Gastroesophageal sphincter (tissue), 4 donors: ENCODE data around the gene SOSTDC1. TPM values are rescaled to one million over a fixed set of nuclear protein-coding genes. Genes with fewer than 3 reads are reported as not detected.
"Not testable (repeated sequence)": the region's sequence is repeated elsewhere in the genome, so short reads cannot be mapped to it uniquely, and the experiment has no call there.

Experiments
- ATAC-seq: fragments of 150-250 bp; one replicate; pipeline ENCODE4 v1.9.1; 2016; ENCODE audit warnings: mild to moderate bottlenecking, moderate library complexity
- H3K27ac ChIP-seq, 4 donors: fragments of 200-600 bp; sonication (generic) in 3 of 4; 1 replicate in 3 of 4; 2 replicates in 1 of 4; pipeline ENCODE4 v1.5.1; 2016 to 2019
- H3K27me3 ChIP-seq: fragments of 200-600 bp; sonication (generic); one replicate; pipeline ENCODE4 v1.5.1; 2019
- H3K36me3 ChIP-seq, 2 donors: fragments of 200-600 bp; sonication (generic); one replicate each; pipeline ENCODE4 v1.5.1; 2019; ENCODE audit warnings: control low read depth in 1 of 2
- H3K4me1 ChIP-seq, 3 donors: fragments of 200-600 bp; sonication (generic); 1 replicate in 2 of 3; 2 replicates in 1 of 3; pipeline ENCODE4 v1.5.1; 2016 to 2019; ENCODE audit warnings: control low read depth in 2 of 3
- H3K4me3 ChIP-seq, 2 donors: fragments of 200-600 bp; sonication (generic); one replicate each; pipeline ENCODE4 v1.5.1; 2019; ENCODE audit warnings: mild to moderate bottlenecking in 1 of 2, moderate library complexity in 1 of 2
- H3K9me3 ChIP-seq, 3 donors: fragments of 200-600 bp; sonication (generic); one replicate each; pipeline ENCODE4 v1.5.1; 2017 to 2019; ENCODE audit warnings: control low read depth in 2 of 3
- EP300 ChIP-seq: sonication (generic); formaldehyde crosslinking; IDR thresholded peaks from one replicate; pipeline ENCODE4 v1.6.1; 2017; ENCODE audit warnings: antibody characterized with exemption, mild to moderate bottlenecking
- POLR2A ChIP-seq, 2 donors: fragments of 450-650 bp; IDR thresholded peaks; one replicate each; pipeline ENCODE4 v1.6.1; 2017; ENCODE audit warnings: antibody characterized with exemption in 2 of 2, mild to moderate bottlenecking in 2 of 2, moderate library complexity in 1 of 2
- POLR2AphosphoS5 ChIP-seq: sonication (generic); formaldehyde crosslinking; IDR thresholded peaks from one replicate; pipeline ENCODE4 v1.6.1; 2017; ENCODE audit warnings: antibody characterized with exemption
- WGBS, 2 donors: methylation state at CpG; one replicate each; pipeline ENCODE4 v1.1.5; 2018; ENCODE audit warnings: low coverage in 1 of 2; 5-methylcytosine and 5-hydroxymethylcytosine counted together
- total RNA-seq, 4 donors: library from RNA; depleted of rRNA; stranded (reverse); fragments of >200 nt; gene quantifications; one replicate each; pipeline ENCODE4 v1.1.0, GENCODE V29; 2016
- TF ChIP-seq, protein P1 (sequence below), 4 experiments: fragments of 200-600 bp in 2 of 4; fragments of 450-650 bp in 2 of 4; sonication (generic) in 1 of 4; IDR thresholded peaks; one replicate each; pipeline ENCODE4 v1.5.1; 2017 to 2019; ENCODE audit warnings: antibody characterized with exemption in 4 of 4, mild to moderate bottlenecking in 2 of 4, moderate library complexity in 2 of 4

SOSTDC1 gene
- total RNA-seq, 4 donors from 2014 or later, result 0.87 to 3.4 (median 3.0) TPM; not detected in 1

DNA sequence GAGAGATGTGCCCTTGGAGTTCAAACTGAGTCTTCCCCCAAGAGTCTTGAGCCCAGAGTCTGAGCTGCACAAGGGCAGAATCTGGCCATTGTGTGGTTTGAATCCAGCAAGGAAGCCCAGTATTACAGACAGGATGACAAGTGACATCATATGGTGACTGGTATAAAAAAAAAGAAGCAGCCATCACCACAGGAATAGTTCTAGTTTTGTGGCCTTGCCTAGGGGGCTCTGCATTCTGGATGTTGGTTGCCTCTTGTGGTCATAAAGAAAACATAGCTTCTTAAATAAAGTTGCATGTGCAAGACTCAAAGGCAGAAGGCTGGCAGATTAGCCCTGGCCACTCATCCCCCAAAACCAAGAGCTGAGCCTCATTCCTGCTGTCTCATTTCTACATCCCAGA is 44.3 kb upstream of the SOSTDC1 start:
- no peaks in the 10 kb centered on the region for H3K4me1 ChIP-seq
- no peak overlapping the region for H3K4me3 ChIP-seq
- no peak for ATAC-seq
- TF ChIP-seq POLR2A (IDR thresholded peaks at IDR 0.05), result no peak
- TF ChIP-seq POLR2AphosphoS5, result no peak
- TF ChIP-seq, protein P1, sequence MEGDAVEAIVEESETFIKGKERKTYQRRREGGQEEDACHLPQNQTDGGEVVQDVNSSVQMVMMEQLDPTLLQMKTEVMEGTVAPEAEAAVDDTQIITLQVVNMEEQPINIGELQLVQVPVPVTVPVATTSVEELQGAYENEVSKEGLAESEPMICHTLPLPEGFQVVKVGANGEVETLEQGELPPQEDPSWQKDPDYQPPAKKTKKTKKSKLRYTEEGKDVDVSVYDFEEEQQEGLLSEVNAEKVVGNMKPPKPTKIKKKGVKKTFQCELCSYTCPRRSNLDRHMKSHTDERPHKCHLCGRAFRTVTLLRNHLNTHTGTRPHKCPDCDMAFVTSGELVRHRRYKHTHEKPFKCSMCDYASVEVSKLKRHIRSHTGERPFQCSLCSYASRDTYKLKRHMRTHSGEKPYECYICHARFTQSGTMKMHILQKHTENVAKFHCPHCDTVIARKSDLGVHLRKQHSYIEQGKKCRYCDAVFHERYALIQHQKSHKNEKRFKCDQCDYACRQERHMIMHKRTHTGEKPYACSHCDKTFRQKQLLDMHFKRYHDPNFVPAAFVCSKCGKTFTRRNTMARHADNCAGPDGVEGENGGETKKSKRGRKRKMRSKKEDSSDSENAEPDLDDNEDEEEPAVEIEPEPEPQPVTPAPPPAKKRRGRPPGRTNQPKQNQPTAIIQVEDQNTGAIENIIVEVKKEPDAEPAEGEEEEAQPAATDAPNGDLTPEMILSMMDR (IDR thresholded peaks at IDR 0.05), result no peak
- TF ChIP-seq EP300, result no peak
- H3K36me3 ChIP-seq, result no peaks in the 10 kb centered on the region
- H3K27ac ChIP-seq, result no peak overlapping the region
- no peaks in the 10 kb centered on the region for H3K9me3 ChIP-seq
- H3K27me3 ChIP-seq, result no peaks in the 10 kb centered on the region

DNA sequence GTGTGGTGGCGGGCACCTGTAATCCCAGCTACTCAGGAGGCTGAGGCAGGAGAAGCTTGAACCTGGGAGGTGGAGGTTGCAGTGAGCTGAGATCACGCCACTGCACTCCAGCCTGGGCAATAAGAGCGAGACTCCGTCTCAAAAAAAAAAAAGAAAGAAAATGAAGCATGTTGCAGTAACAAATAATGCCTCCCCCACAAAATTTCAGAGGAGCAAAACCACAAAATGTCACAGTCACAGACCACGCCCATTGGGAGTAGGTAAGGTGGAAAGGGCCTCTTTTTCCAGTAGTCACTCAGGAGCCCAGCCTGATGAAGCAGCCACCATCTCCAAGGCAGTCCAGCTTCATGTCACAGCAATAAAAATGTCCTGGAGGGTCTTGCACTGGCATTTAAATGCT is 40.9 kb upstream of the SOSTDC1 start:
- not testable (repeated sequence) for H3K27ac ChIP-seq, H3K27me3 ChIP-seq, ATAC-seq, H3K4me1 ChIP-seq, H3K36me3 ChIP-seq, H3K4me3 ChIP-seq, H3K9me3 ChIP-seq
- 90 to 100% methylated on average over 1 to 2 of the region's 5 CpGs for WGBS, 2 donors

DNA sequence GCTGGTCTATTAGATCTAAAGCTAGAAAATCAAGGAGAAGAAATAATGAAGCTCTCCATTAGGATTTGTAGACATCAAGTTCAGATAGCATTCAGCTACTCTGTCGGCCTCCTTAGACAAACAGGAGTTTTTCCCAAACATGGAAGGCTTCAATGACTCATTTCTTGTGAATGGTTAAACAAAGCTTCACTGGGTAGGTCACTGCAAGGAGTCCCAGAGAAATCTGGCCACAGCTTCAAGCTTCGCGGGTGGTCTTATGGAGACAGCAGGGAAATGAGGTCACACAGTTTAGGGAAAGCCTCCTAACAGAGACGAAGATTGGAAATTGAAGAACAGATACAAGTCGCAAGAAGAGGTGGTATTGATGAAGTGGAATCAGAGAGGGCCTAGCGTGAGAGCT is 38.5 kb upstream of the SOSTDC1 start:
- no peak overlapping the region for H3K27ac ChIP-seq
- H3K27me3 ChIP-seq, result no peaks in the 10 kb centered on the region
- TF ChIP-seq EP300 (no peak), POLR2AphosphoS5 (no peak), POLR2A (IDR thresholded peaks at IDR 0.05) (no peak)
- TF ChIP-seq, protein P1 (IDR thresholded peaks at IDR 0.05), result no peak
- H3K4me3 ChIP-seq, result no peak overlapping the region
- WGBS, 2 donors, result 65 to 100% methylated on average over 1 to 6 of the region's 6 CpGs
- H3K9me3 ChIP-seq, result peaks cover 0 to 5% (median 0%) of the 10 kb centered on the region in 3 donors
- no peaks in the 10 kb centered on the region for H3K4me1 ChIP-seq
- no peaks in the 10 kb centered on the region for H3K36me3 ChIP-seq
- ATAC-seq, result no peak

DNA sequence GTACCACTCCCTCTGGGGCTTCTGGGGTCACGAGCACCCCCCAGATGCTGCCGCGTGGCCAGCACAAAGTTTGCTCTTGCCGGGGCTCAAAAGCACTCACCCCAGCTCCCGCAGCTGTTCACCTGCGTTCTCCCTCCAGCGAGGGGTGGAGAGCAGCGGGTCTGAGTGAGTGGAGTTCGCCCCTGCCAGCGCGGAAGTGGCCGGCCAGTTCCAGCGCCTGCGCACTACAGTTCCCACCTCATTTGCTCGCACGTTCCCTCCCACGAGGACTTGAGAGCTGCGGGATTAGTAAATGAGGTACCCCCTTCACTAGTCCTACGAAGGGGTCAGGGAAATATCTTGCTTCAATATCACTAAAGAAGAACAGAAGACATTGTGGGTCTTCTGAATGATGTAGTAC is 36.8 kb upstream of the SOSTDC1 start:
- Histone ChIP-seq H3K36me3 (no peaks in the 10 kb centered on the region), H3K27me3 (no peaks in the 10 kb centered on the region), H3K4me1 (no peaks in the 10 kb centered on the region), H3K4me3 (no peak overlapping the region), H3K27ac (no peak overlapping the region), H3K9me3 (peaks cover 0 to 5% (median 0%) of the 10 kb centered on the region in 3 donors)
- 96% methylated on average over 13 of the region's 19 CpGs; no CpG with 5 or more reads in 1 of the 2 donors for WGBS, 2 donors
- no peak for TF ChIP-seq POLR2AphosphoS5
- TF ChIP-seq, protein P1 (IDR thresholded peaks at IDR 0.05), result no peak
- TF ChIP-seq EP300, result no peak
- TF ChIP-seq POLR2A (IDR thresholded peaks at IDR 0.05), result no peak
- ATAC-seq, result no peak

DNA sequence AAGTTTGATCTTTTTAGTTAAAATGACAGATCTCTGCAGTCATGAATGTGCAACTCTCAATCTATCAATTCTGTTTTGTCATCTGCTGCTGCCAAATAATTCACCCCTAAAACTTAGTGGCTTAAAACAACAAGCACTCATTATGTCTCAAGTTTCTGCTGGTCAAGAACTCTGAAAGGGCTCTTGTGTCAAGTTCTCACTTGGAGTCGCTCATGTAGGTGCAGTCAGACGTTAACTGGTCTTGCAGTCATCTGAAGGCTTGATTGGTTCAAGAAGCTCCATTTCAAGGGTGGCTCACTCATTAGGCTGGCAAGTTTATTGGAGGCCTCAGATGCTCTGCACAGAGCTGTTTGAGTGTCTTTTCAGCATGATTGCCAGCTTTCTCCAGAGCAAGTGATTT is 32.6 kb upstream of the SOSTDC1 start:
- TF ChIP-seq, protein P1 (IDR thresholded peaks at IDR 0.05), result no peak
- TF ChIP-seq POLR2A (IDR thresholded peaks at IDR 0.05) (no peak), EP300 (no peak), POLR2AphosphoS5 (no peak)
- Histone ChIP-seq H3K9me3 (peaks cover 0 to 5% (median 0%) of the 10 kb centered on the region in 3 donors), H3K27ac (no peak overlapping the region), H3K36me3 (no peaks in the 10 kb centered on the region), H3K4me1 (no peaks in the 10 kb centered on the region), H3K27me3 (no peaks in the 10 kb centered on the region), H3K4me3 (no peak overlapping the region)
- no peak for ATAC-seq
- WGBS, 2 donors, result 100% methylated on average over 2 of the region's 2 CpGs; no CpG with 5 or more reads in 1 of the 2 donors
